ENCODE data around the gene SV2A. TPM values are rescaled to one million over a fixed set of nuclear protein-coding genes. Genes with fewer than 3 reads are reported as not detected.
"Not testable (repeated sequence)": the region's sequence is repeated elsewhere in the genome, so short reads cannot be mapped to it uniquely, and the experiment has no call there.

SV2A gene
- total RNA-seq, 2 donors from 2014 or later: 10.9 to 14.6 TPM

DNA sequence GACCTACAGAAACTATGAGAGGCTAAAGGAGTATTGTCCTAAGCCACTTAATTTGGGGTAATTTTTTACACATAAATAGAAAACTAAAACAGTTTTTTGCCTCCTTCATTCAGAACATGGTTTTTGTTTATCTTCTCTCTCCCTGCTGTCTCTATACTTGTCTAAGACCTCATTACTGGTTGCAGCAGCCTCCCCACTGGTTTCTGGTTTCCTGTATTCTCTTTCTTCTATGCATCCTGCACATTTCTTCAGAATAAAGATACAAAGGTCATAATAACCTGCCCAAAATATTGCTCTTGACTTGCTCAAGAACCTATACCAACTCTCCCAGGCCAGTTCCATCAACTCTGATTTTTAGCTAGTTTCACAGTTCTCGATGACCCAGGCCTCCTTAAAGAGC lies 38.1 kb downstream of the SV2A start:
- ATAC-seq: peak in 1 of 2 donors; percentile 54

DNA sequence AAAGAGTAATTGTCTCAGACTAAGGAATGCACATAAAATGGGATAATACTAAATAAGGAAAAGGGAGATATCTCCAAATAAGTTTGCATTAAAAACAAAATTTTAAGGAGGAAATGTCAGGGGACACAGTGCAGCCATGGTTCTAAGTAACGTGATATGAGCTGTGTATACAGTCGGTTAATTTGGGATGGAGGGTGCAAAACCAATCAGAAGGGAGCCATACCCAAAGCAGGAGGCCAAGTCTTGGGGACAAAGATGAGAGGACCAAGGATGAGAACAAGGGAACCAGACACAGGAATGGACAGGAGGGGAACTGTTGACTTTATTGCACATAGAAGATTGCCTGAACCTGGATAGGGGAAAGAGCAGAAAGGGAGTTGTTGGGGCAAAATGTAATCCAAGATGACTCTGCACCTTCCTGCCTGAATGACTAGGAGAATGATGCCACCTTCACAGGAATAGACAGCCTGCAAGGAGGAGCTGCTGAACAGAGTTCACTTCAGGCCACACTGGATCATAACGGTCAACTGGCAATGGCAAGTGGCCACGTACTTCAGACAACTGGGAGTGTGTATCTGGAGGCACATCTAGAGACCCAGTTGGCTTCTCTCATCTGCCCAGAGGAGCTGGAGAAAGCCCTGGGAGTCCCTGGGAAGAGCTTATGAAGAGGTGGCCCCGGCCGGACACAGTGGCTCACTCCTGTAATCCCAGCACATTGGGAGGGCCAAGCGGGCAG lies 40.3 kb downstream of the SV2A start:
- ATAC-seq: no peak
- Mint-ChIP-seq H3K27ac (peak overlapping the region in 1 of 2 donors; percentile 64), H3K9me3 (peaks cover 0 to 3% of the 10 kb centered on the region in 2 donors), H3K36me3 (no peaks in the 10 kb centered on the region)
- no peak for DNase-seq (ENCODE audit: low spot score in 2 of 2)

More for the DNA sequence above, 38.1 kb downstream of the SV2A start:
- Mint-ChIP-seq H3K27ac (peak overlapping the region; percentile 53 to 78), H3K36me3 (no peaks in the 10 kb centered on the region), H3K9me3 (peaks cover 0 to 4% of the 10 kb centered on the region in 2 donors)
- DNase-seq (ENCODE audit: low spot score in 2 of 2): no peak

DNA sequence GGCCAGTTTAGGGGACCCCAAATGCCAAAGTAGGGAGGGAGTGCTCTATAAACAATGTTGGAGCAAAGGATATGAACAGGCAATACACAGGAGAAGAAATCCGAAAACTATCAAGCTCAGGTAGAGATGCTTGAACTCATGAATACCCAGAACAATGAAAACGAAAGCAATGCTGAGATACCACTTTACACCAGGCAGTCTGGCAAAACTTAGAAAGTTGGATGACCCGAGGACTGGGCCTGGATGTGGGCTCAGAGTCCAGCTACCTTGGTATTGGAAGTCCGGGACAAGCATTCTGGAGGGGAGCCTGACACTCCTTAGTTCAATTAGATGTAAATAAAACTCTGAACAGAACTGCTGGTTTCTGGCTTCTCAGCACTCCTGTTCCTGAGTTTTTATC lies 44.6 kb downstream of the SV2A start:
- not testable (repeated sequence) for H3K27ac Mint-ChIP-seq; H3K36me3 Mint-ChIP-seq; DNase-seq (ENCODE audit: low spot score in 2 of 2); ATAC-seq; H3K9me3 Mint-ChIP-seq

DNA sequence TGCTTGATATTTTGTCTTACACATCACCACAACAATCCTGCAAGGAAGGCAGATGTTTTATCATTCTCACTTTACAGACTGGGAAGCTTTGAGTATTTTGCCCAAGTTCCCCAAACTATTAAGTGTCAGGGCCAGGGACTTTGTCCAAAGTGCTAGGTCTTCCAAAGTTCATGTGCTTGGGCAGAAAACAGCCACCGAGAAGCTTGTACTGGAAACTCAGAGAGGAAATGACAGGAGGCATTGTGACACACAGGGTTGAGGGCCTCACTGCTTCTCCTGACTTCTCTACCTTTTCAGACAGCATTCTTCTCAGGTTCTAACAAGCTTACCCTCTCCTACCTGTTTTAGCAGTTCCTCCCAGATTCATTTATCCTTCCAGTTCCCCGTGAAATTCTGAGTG lies 50.8 kb downstream of the SV2A start:
- not testable (repeated sequence) for ATAC-seq; H3K9me3 Mint-ChIP-seq; H3K27ac Mint-ChIP-seq; H3K36me3 Mint-ChIP-seq; DNase-seq (ENCODE audit: low spot score in 2 of 2)

DNA sequence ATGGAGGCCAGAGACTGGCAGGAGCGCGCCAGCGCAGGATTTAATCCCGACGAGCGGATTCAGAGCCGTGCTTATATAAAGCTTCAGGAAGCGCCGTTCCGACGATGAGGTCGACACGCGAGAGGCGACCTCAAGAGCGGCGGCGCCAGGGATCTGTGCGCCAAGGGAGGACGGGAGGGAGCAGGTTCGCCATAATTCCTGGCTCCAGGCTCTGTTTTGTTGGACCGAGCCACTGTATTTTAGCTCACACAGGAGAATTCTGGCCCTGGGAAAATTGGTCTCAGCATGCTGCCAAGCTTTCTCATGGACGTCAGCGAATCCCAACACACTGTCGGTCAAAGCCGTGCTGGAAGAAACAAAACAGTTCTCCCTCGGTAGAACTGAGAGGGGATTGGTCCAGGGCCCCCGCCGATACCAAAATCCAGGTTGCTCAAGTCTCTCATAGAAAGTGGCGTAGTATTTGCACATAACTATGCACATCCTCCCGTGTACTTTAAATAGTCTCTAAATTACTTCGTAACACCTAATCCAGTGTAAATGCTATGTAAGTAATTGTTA lies 56.1 kb downstream of the SV2A start:
- H3K36me3 Mint-ChIP-seq; H3K27ac Mint-ChIP-seq; H3K9me3 Mint-ChIP-seq; DNase-seq (ENCODE audit: low spot score in 2 of 2): not testable (repeated sequence)
- ATAC-seq: peak in 1 of 2 donors; percentile 19

DNA sequence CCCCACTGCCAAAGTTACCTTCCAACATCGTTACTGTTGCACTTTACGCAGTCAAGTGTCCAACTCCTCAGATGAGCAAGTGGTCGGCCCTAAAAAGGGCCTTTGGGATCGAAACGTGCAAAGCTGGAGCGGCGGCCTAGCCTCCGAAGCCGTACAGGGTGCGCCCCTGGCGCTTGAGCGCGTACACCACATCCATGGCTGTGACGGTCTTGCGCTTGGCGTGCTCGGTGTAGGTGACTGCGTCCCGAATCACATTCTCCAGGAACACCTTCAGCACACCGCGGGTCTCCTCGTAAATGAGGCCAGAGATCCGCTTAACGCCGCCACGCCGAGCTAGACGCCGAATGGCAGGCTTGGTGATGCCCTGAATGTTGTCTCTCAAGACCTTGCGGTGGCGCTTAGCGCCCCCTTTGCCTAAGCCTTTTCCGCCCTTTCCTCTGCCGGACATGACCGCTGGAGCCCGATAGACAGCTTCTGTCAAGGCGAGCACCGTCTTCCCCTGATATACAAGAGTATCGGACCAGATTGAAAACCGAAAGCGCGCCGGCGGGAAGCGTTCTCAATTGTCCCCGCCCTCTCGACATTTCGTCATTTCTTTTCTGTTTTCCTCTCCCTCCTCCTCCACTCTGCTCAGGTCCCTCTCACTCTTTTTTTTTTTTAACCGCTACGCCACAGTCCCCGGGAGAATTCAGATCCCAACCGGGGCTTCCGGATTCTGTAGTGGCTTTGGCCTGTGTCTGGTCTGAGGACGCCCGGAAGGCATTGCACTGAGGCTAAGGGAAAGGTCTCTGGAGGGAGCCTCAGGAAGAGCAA lies 56.8 kb downstream of the SV2A start:
- H3K36me3 Mint-ChIP-seq; H3K27ac Mint-ChIP-seq; DNase-seq (ENCODE audit: low spot score in 2 of 2); H3K9me3 Mint-ChIP-seq: not testable (repeated sequence)
- ATAC-seq: peak; percentile 72 to 79

DNA sequence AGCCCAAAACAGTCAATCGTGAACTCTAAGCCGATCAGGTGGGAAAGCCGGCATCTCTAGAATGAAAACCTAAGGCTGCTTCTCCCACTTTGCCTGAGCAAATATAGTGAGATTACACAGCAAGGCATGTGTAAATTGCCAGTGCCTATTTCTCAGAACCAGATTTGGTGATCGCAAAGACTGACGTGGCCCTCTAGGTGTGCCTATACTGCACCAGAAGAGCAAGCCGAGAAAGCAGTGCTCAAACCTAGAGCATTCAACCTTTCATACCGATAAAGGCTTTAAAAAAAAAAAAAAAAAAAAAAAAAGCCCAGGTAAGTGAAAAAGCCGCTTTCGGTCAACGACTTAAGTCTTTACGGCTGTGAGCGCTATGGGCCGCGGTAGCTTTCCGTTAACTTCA lies 57.4 kb downstream of the SV2A start:
- ATAC-seq: peak; percentile 17 to 34
- not testable (repeated sequence) for H3K9me3 Mint-ChIP-seq; H3K27ac Mint-ChIP-seq; H3K36me3 Mint-ChIP-seq; DNase-seq (ENCODE audit: low spot score in 2 of 2)

Other genes starting within 250 kb of the SV2A start
- gene FCGR1A, start 135.2 kb downstream of the SV2A start, total RNA-seq: not detected
- gene BOLA1, start 18.3 kb downstream of the SV2A start, total RNA-seq: 10 to 100 TPM; 19.4 to 28.7 TPM
- gene SF3B4, start 10.0 kb upstream of the SV2A start, total RNA-seq: 10 to 100 TPM; 47.6 to 65.3 TPM
- gene MTMR11, start 19.0 kb upstream of the SV2A start, total RNA-seq: 1 to 10 TPM; 2.3 to 4.5 TPM
- 10 to 100 TPM; 21.7 to 22.8 TPM for gene OTUD7B, start 92.9 kb upstream of the SV2A start, total RNA-seq
- 10 to 100 TPM; 25.0 to 42.4 TPM for gene VPS45, start 149.9 kb upstream of the SV2A start, total RNA-seq
- gene PLEKHO1, start 232.1 kb upstream of the SV2A start, total RNA-seq: 10 to 100 TPM in 1 of 2 donors, 1 to 10 TPM in 1; 6.7 to 14.7 TPM

Measured in activated naive CD4-positive, alpha-beta T cell treated with anti-CD3 and anti-CD28 coated beads, Interleukin-2, amount 50 U/mL, for 72 hours (primary cell).